GM19467 (cell line): ENCODE measurements around the gene ZNF136.

Experiments used
- ATAC-seq: cut with Tn5 transposase; IDR thresholded peaks from one replicate; pipeline ENCODE4 v1.9.1; 2021; ENCODE audit warnings: mild to moderate bottlenecking, moderate library complexity; ENCODE audit not compliant: unreplicated experiment

ZNF136 gene

DNA sequence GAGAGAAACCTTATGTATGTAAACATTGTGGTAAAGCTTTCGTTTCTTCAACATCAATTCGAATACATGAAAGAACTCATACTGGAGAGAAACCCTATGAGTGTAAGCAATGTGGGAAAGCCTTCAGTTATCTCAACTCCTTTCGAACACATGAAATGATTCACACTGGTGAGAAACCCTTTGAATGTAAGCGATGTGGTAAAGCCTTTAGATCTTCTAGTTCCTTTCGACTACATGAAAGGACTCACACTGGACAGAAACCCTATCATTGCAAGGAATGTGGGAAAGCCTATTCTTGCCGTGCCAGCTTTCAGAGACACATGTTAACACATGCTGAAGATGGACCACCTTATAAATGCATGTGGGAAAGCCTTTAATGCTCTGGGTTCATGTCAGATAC is 24.7 kb downstream of the ZNF136 start:
- no peak for ATAC-seq

DNA sequence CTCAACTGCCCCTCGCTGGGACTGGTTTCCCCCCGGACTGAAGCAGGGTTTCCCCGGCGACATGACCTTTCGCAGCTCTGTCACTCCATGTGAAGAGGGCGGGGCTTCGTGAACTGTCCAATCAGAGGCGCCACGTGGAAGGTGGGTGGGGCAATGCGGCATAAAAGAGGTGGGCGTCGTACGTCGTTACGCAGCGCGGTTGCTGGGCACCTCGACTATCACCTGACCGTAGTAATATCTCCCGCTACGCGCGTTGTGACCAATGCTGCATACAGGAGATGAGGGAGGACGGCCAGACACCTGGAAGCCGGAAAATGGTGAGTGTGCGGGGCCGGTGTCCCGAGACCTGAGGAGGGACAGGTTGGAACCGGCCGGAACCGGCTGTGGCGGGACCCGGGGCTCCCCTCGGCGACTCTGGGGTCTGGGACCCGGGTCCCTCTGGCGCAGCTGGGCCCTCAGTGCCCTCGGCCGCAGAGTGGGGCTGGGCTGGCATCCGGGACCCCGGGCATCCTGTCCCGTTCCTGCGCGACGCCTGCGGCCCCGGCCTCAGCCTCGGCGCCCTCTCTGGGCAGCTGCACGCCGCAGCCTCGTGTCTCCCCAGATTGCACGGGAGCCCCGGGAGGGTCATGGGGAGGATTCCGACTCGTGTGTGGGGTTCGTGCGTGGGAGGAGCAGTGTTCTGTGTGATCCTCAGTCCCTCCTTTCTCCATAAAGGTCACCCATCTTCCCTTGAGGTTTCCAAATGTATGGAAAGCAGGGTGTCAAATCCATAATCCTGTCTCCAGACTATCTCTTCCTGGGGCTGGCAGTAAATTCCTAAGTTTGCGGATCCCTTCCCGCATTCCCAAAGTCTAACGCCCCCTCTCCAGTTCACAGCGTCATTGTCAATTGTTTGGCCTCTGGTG is 32.2 kb downstream of the ZNF136 start:
- no peak for ATAC-seq

DNA sequence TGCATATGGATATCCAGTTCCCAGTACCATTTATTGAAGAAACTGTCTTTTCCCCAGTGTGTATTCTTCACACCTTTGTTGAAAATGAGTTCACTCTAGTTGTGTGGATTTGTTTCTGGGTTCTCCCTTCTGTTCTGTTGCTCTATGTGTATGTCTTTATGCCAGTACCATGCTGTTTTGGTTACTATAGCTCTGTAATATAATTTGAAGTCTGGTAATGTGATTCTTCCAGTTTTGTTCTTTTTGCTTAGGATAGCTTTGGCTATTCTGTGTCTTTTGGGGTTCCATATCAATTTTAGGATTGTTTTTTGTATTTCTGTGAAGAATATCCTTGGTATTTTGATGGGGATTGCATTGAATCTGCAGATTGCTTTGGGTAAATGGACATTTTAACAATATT is 35.2 kb downstream of the ZNF136 start:
- no peak for ATAC-seq

DNA sequence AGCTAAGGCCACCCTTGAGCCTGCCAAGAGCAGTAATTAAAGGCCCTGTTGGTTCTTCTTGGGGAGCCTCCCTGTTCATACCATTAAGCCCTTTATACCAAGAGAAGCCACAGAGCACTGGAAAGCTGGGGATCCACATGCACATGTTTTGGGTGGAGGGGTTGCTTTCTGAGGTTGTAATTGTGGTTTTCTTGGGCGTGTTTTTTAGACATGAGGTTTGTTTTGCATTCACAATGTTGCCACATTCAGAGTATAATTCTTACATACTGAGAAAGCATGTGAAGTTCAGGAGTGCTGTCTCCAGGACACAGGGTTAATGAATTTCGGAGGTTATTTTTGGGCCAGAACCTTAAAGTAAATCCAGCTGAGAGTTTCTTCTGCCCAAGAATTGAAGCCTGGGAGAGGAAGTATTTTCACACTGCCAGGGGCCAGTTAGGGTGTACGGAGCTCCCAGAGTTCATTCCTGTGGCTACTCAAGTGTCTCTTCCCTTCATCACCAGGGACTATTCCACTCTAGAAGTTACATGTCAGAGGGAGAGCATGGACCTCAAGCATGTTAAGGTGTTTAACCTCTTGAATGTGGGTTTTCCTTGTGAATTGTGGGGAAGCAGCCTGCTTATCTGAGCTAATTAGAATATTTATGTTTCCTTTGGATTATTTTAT is 37.0 kb downstream of the ZNF136 start:
- ATAC-seq = no peak

DNA sequence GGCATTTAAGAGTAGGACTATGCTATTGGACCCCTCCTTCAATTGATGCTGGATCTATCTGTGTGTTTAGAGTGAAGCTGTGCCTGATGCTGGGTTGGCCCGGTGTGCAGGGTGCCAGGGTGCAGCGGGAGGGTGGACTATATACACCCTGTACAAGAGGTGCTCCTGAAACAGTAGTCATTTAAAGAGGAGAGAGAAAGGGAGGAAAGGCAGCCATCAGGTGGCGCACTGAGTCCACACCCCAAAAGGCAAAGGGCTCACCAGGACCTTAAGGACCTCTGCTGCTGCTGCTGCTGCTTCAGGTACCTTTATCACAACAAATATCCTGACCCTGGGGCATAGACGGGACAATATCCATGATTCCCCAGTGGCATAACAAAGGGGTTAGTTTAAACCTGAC is 39.4 kb downstream of the ZNF136 start:
- no peak for ATAC-seq

DNA sequence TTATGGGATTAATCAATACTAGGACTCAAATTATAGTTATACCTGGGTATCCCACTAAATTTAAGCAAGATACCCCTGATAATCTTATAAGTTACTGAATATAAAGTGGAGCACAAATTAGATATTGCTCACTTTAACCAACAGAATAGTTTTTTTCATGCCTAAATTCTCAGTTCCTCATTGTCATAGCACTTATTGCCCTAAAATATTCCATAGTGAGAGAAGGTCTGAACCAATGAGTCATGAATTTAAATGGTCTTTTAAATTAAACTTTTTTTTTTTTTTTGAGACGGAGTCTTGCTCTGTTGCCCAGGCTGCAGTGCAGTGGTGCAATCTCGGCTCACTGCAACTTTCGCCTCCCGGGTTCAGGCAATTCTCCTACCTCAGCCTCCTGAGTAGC is 42.4 kb downstream of the ZNF136 start:
- ATAC-seq = no peak

DNA sequence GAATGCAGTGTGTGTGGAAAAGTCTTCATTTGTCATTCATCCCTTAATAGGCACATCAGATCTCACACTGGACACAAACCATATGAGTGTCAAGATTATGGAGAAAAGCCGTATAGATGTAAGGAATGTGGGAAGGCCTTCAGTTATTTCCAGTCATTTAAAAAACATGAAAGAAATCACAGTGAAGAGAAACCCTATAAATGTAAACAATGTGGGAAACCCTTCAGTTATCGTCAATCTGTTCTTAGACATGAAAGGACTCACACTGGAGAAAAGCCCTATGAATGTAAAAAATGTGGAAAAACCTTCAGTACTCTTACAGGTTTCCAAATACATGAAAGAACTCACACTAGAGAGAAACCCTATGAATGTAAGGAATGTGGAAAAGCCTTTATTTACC is 45.3 kb downstream of the ZNF136 start:
- ATAC-seq = no peak

DNA sequence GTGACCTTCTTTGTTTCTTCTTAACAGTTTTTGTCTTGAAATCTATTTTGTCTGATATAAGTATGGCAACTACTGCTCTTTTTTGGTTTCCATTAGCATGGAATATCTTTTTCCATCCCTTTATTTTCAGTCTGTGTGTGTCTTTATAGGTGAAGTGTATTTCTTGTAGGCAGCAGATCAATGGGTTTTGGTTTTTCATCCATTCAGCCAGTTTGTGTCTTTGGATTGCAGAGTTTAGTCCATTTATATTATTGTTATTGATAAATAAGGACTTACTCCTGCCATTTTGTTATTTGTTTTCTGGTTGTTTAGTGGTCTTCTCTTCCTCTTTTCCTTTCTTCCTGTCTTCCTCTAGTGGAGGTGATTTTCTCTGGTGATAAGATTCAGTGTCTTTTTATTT is 54.4 kb downstream of the ZNF136 start:
- ATAC-seq = no peak

DNA sequence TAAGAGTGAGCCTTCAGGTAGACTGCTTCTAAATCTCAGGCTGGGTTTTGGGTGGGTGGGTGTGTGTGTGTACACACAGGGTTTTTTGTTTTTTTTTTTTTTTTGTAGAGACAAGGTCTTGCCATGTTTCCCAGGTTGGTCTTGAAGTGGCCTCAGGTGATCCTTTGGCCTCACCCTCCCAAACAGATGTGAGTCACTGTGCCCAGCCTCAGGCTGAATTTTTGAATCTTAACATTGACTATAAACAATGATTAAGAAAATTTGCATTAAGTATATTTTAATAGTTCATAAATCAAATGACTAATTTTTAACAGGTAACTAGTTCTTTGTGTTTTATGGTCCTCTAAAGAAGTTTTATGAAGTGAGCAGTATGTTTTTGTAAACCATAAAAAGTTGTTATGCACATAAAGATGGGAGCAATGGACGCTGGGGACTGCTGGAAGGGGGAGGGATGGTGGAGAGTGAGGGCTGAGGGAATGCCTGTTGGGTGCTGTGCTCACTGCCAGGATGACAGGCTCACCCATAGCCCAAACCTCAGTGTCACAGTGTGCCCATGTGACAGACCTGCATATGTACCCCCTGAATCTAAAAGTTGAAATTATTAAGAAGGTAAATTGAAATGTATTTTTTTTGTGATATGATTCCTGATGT is 60.2 kb downstream of the ZNF136 start:
- no peak for ATAC-seq

DNA sequence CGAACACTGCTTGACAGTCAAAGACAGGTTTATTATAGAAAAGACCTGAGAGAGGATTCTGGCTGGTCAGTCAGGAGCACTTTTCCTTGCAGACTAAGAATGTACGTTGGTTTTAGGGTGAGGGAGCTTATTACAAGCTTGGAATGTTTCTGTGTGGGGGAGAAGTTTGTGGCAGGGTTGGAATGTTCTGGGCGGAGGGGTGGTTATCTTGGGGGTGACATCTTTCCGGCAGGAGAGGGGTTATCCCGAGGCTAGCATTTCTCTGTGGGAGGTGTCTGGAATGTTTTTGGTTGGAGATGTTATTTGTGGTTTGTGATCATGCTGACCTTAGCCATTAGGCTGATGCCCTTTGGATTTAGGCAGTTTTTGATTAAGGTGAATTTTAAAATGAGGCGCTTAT is 61.8 kb downstream of the ZNF136 start:
- no peak for ATAC-seq

DNA sequence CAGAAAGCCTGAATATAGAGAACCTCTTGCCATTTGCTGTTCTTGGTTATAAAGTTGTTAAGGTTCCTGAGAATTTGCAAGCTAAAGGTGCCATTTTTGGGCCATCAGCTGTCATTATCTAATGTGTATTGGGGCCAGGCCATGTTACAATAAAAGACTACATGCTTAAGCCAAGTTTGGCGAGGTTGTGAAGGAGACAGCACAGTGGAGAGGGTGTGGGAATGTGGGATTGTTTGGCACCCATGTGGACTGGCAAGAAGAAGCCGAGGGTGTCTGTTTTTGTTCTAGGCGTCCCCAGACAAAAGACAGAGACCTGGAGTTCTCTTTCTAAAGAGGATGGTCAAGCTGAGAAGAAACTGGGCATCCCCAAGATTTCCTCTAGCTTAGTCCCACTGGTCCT is 67.1 kb downstream of the ZNF136 start:
- no peak for ATAC-seq

DNA sequence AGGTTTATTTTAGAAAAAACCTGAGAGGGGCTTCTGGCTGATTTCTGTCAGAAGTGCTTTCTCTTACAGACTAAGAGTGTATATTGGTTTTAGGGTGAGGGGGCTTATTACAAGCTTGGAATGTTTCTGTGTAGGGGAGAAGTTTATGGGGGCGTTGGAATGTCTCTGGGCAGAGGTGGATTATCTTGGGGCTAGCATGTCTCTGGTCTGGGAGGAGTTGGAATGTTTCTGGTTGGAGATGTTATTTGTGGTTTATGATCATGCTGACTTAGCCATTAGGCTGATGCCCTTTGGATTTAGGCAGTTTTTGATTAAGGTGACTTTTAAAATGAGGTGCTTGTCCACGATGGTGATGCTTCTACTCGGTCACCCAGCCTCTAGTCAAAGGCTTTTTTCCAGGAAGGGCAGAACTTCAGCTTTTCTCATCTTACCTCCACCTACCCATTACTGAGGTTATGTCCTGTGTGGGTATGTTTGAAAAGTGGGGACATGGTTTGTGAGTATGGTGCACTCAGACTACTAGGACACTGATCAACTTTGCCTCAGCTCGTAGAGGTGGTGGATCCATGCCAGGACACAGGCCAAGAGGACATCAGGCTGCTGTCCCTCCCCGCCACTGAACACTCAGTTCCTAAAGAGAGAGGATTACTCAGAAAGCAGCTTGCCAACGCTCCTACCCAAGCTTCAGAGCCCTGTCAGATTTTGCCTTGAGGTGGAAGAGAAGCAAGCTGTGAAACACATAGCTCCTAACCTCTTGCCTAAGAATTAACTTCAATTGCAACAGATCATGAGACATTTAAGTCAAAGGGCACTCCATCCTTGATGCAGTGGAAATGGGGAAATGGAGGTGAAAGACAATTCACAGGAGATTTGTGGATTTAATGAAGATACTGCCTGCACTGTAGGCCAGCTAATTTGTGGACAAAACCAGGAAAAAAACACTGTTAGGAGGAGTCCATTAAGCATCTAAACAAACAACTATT is 68.1 kb downstream of the ZNF136 start:
- ATAC-seq = no peak

DNA sequence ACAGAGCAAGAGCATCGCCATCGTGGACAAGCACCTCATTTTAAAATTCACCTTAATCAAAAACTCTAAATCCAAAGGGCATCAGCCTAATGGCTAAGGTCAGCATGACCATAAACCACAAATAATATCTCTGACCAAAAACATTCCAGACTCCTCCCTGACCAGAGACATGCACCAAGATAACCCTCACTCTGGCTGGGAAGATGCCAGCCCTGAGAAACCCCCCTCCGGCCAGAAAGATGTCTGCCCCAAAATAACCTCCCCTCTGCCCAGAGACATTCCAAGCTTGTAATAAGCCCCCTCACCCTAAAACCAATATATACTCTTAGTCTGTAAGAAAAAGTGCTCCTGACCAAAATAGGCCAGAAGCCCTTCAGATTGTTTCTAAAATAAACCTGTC is 70.1 kb downstream of the ZNF136 start:
- no peak for ATAC-seq

DNA sequence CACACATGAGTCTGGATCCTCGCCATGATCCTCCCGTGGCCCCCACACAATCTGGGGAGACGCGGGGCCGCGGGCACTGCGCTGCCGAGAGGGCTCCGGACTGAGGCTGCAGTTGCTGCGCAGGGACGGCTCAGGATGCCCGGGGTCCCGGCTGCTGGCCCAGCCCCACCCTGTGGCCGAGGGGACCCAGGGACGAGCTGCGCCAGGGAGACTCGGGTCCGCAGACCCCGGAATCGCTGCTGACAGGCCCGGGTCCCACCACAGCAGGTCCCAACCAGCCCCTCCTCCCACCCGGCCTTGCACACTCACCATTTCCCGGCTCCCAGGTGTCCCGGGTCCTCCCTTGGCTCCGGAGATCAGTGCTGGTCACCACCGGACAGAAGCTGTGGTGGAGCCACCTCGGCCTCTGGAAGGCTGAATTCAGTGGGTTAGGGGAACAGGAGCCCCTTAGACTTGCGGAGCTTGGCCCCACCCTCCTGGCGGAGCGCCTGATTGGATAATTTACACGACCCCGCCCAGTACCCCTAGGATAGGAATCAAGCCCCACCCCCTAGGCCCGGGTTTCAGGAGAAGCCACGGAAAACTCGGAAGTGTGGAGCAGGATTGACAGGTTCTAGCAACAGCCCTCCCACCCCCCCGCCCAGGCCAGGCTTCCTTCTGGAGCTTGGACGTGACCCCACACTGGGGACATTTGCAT is 74.4 kb downstream of the ZNF136 start:
- no peak for ATAC-seq
